Retina (tissue), 1 donor: ENCODE measurements around the gene EXOC7.
"Not testable (repeated sequence)": the region's sequence is repeated elsewhere in the genome, so short reads cannot be mapped to it uniquely, and the experiment has no call there.

Source experiments
- DNase-seq: peaks from one replicate; pipeline ENCODE4 v3.0.0-alpha.2; 2016

The EXOC7 gene

GRCh38 chr17:76072148-76072858 lies 31.3 kb downstream of the EXOC7 start, which contains the start of gene SRP68:
SRP68 (minus strand) TSS chr17:76072517; CDS start chr17:76072491, 26 bp downstream.
- DNase-seq = peak; percentile 94

GRCh38 chr17:76071531-76072147 lies 31.9 kb downstream of the EXOC7 start:
- DNase-seq = no peak

- no peak for DNase-seq
Measured at GRCh38 chr17:76065775-76066174, 37.8 kb downstream of the EXOC7 start.

GRCh38 chr17:76063875-76064546 lies 39.6 kb downstream of the EXOC7 start:
- no peak for DNase-seq

GRCh38 chr17:76058264-76058663 lies 45.3 kb downstream of the EXOC7 start:
- not testable (repeated sequence) for DNase-seq

GRCh38 chr17:76056882-76057281 lies 46.7 kb downstream of the EXOC7 start:
- no peak for DNase-seq

GRCh38 chr17:76054112-76054476 lies 49.5 kb downstream of the EXOC7 start:
- no peak for DNase-seq

- DNase-seq = no peak
Measured at GRCh38 chr17:76053246-76054111, 50.1 kb downstream of the EXOC7 start.

- DNase-seq = no peak
Measured at GRCh38 chr17:76051561-76051960, 52.0 kb downstream of the EXOC7 start.

- no peak for DNase-seq
Measured at GRCh38 chr17:76050538-76051467, 52.8 kb downstream of the EXOC7 start.

- DNase-seq = peak; percentile 24
Measured at GRCh38 chr17:76049836-76050537, 53.6 kb downstream of the EXOC7 start.

- no peak for DNase-seq
Measured at GRCh38 chr17:76049239-76049638, 54.3 kb downstream of the EXOC7 start.

- DNase-seq = no peak
Measured at GRCh38 chr17:76048711-76049110, 54.9 kb downstream of the EXOC7 start.

GRCh38 chr17:76048025-76048605 lies 55.5 kb downstream of the EXOC7 start:
- DNase-seq = no peak

GRCh38 chr17:76046064-76046463 lies 57.5 kb downstream of the EXOC7 start:
- DNase-seq = no peak

GRCh38 chr17:76044475-76045007 lies 59.0 kb downstream of the EXOC7 start:
- DNase-seq = not testable (repeated sequence)

GRCh38 chr17:76042868-76043267 lies 60.7 kb downstream of the EXOC7 start:
- not testable (repeated sequence) for DNase-seq

GRCh38 chr17:76040376-76040775 lies 63.2 kb downstream of the EXOC7 start:
- DNase-seq = no peak

- DNase-seq = no peak
Measured at GRCh38 chr17:76039121-76039520, 64.5 kb downstream of the EXOC7 start.

- DNase-seq = no peak
Measured at GRCh38 chr17:76038050-76038449, 65.5 kb downstream of the EXOC7 start.
